Cerebellar cortex (tissue), 1 donor: ENCODE results near the gene TRAF3IP1.

Experiments
- DNase-seq: peaks from one replicate; pipeline ENCODE4 v3.0.0-alpha.2; 2015; ENCODE audit warnings: low spot score

The TRAF3IP1 gene

GRCh38 chr2:238449241-238449640 lies 128.9 kb downstream of the TRAF3IP1 start:
- DNase-seq, result no peak

- DNase-seq, result peak; percentile 92
These were observed 129.6 kb downstream of the TRAF3IP1 start for GRCh38 chr2:238449909-238450417.

- DNase-seq, result no peak
These were observed 130.1 kb downstream of the TRAF3IP1 start for GRCh38 chr2:238450440-238450861.
